H9 (cell line): ENCODE data around the gene OSBPL1A. TPM values are rescaled to one million over a fixed set of nuclear protein-coding genes. Genes with fewer than 3 reads are reported as not detected.

ENCODE experiments used
- DNase-seq: peaks from one replicate; pipeline ENCODE4 v3.0.0-alpha.2; 2017
- H2AFZ ChIP-seq: one replicate; pipeline ENCODE4 v1.6.1; 2013; ENCODE audit warnings: mild to moderate bottlenecking, low read length, control low read depth, moderate library complexity
- H2AK5ac ChIP-seq: 2 replicates; pipeline ENCODE4 v1.6.1; 2013; ENCODE audit warnings: low read length, control low read depth, mixed read lengths; ENCODE audit not compliant: insufficient read length
- H2BK120ac ChIP-seq: one replicate; pipeline ENCODE4 v1.6.1; 2013; ENCODE audit warnings: low read depth, mild to moderate bottlenecking, low read length, control low read depth, inconsistent platforms; ENCODE audit not compliant: poor library complexity, severe bottlenecking
- H2BK12ac ChIP-seq: 2 replicates; pipeline ENCODE4 v1.6.1; 2013; ENCODE audit warnings: low read length, control low read depth, mixed read lengths, low read depth; ENCODE audit not compliant: insufficient read length
- H2BK15ac ChIP-seq: 2 replicates; pipeline ENCODE4 v1.6.1; 2013; ENCODE audit warnings: low read depth, low read length, control low read depth
- H2BK20ac ChIP-seq: one replicate; pipeline ENCODE4 v1.6.1; 2013; ENCODE audit warnings: low read depth, mild to moderate bottlenecking, low read length, control low read depth, inconsistent platforms; ENCODE audit not compliant: poor library complexity, severe bottlenecking
- H2BK5ac ChIP-seq: 2 replicates; pipeline ENCODE4 v1.6.1; 2013; ENCODE audit warnings: low read length, control low read depth, mixed read lengths; ENCODE audit not compliant: insufficient read length
- H3K14ac ChIP-seq: 2 replicates; pipeline ENCODE4 v1.6.1; 2013; ENCODE audit warnings: low read length, control low read depth; ENCODE audit not compliant: insufficient read depth
- H3K18ac ChIP-seq: 2 replicates; pipeline ENCODE4 v1.6.1; 2013; ENCODE audit warnings: low read depth, mild to moderate bottlenecking, mixed read lengths, low read length, control low read depth; ENCODE audit not compliant: insufficient read length
- H3K23ac ChIP-seq: 2 replicates; pipeline ENCODE4 v1.6.1; 2013; ENCODE audit warnings: low read length, control low read depth, mixed read lengths, low read depth; ENCODE audit not compliant: insufficient read length
- H3K23me2 ChIP-seq: 2 replicates; pipeline ENCODE4 v1.6.1; 2013; ENCODE audit warnings: low read depth, mild to moderate bottlenecking, mixed read lengths, low read length, control low read depth; ENCODE audit not compliant: insufficient read length, poor library complexity, severe bottlenecking
- H3K27ac ChIP-seq: 2 replicates; pipeline ENCODE4 v1.5.1; 2013; ENCODE audit warnings: low read length, control low read depth, mixed read lengths, low read depth; ENCODE audit not compliant: insufficient read length
- H3K27me3 ChIP-seq: 2 replicates; pipeline ENCODE4 v1.6.1; 2013; ENCODE audit warnings: low read length, control low read depth, inconsistent platforms; ENCODE audit not compliant: insufficient read depth
- H3K4ac ChIP-seq: 2 replicates; pipeline ENCODE4 v1.6.1; 2013; ENCODE audit warnings: low read depth, mild to moderate bottlenecking, control low read depth, inconsistent platforms, low read length, moderate library complexity
- H3K4me1 ChIP-seq: 2 replicates; pipeline ENCODE4 v1.6.1; 2013; ENCODE audit warnings: low read length, control low read depth, inconsistent platforms; ENCODE audit not compliant: insufficient read depth
- H3K4me2 ChIP-seq: 2 replicates; pipeline ENCODE4 v1.6.1; 2013; ENCODE audit warnings: low read length, control low read depth, mixed read lengths; ENCODE audit not compliant: insufficient read length, insufficient read depth
- H3K56ac ChIP-seq: 2 replicates; pipeline ENCODE4 v1.6.1; 2013; ENCODE audit warnings: low read depth, mild to moderate bottlenecking, mixed read lengths, low read length, control low read depth; ENCODE audit not compliant: insufficient read length
- H3K79me1 ChIP-seq: 2 replicates; pipeline ENCODE4 v1.6.1; 2013; ENCODE audit warnings: low read depth, mild to moderate bottlenecking, moderate library complexity, low read length, control low read depth, inconsistent platforms; ENCODE audit not compliant: insufficient read depth, poor library complexity, severe bottlenecking
- H3K79me2 ChIP-seq: 2 replicates; pipeline ENCODE4 v1.6.1; 2013; ENCODE audit warnings: low read length, control low read depth, inconsistent platforms; ENCODE audit not compliant: insufficient read depth
- H3K9ac ChIP-seq: 2 replicates; pipeline ENCODE4 v1.6.1; 2013; ENCODE audit warnings: low read length, control low read depth, mixed read lengths; ENCODE audit not compliant: insufficient read length; ENCODE audit errors: extremely low read depth
- H3K9me3 ChIP-seq: one replicate; pipeline ENCODE4 v1.6.1; 2013; ENCODE audit warnings: low read depth, low read length, inconsistent platforms; ENCODE audit not compliant: control insufficient read depth
- H3T11ph ChIP-seq: one replicate; pipeline ENCODE4 v1.6.1; 2013; ENCODE audit warnings: mild to moderate bottlenecking, low read length, control low read depth, inconsistent platforms
- H4K20me1 ChIP-seq: one replicate; pipeline ENCODE4 v1.6.1; 2013; ENCODE audit not compliant: control insufficient read depth, insufficient read length, insufficient read depth
- H4K5ac ChIP-seq: 2 replicates; pipeline ENCODE4 v1.6.1; 2013; ENCODE audit warnings: low read depth, mild to moderate bottlenecking, mixed read lengths, low read length, control low read depth; ENCODE audit not compliant: insufficient read length
- H4K8ac ChIP-seq: replicated peaks from 2 replicates; pipeline ENCODE4 v1.6.1; 2013; ENCODE audit warnings: low read length, control low read depth, mixed read lengths, low read depth; ENCODE audit not compliant: insufficient read length
- H4K91ac ChIP-seq: 2 replicates; pipeline ENCODE4 v1.6.1; 2013; ENCODE audit warnings: low read depth, mild to moderate bottlenecking, moderate library complexity, mixed read lengths, low read length, control low read depth; ENCODE audit not compliant: insufficient read length
- H3K27ac Mint-ChIP-seq, 3 experiments: 2 replicates in 2 of 3; 3 replicates in 1 of 3; pipeline ENCODE4 v1.8.0; 2020 to 2021; ENCODE audit warnings: mixed read lengths in 3 of 3, mild to moderate bottlenecking in 1 of 3, moderate library complexity in 1 of 3
- H3K27me3 Mint-ChIP-seq: 2 replicates; pipeline ENCODE4 v1.8.0; 2021; ENCODE audit warnings: low read depth, mild to moderate bottlenecking, moderate library complexity, mixed read lengths
- H3K36me3 Mint-ChIP-seq, 3 experiments: 2 replicates in 2 of 3; 3 replicates in 1 of 3; pipeline ENCODE4 v1.8.0; 2020 to 2021; ENCODE audit warnings: low read depth in 3 of 3, mixed read lengths in 3 of 3; ENCODE audit not compliant: insufficient read depth in 1 of 3
- H3K4me1 Mint-ChIP-seq, 2 experiments: 2 replicates each; pipeline ENCODE4 v1.8.0; 2020; ENCODE audit warnings: mixed read lengths in 2 of 2
- H3K4me3 Mint-ChIP-seq, 2 experiments: 2 replicates in 1 of 2; 3 replicates in 1 of 2; pipeline ENCODE4 v1.8.0; 2020 to 2021; ENCODE audit warnings: mild to moderate bottlenecking in 2 of 2, mixed read lengths in 2 of 2, moderate library complexity in 1 of 2
- H3K9me3 Mint-ChIP-seq, 2 experiments: 2 replicates in 1 of 2; 3 replicates in 1 of 2; pipeline ENCODE4 v1.8.0; 2020; ENCODE audit warnings: mild to moderate bottlenecking in 2 of 2, mixed read lengths in 2 of 2, moderate library complexity in 1 of 2
- WGBS: extraction: QIAGEN DNeasy Blood & Tissue Kit; methylation state at CpG from one replicate; pipeline ENCODE4 v1.1.7; 2013; ENCODE audit warnings: missing lambda C conversion rate, low lambda C conversion rate, mixed read lengths; ENCODE audit not compliant: insufficient read length; ENCODE audit errors: extremely low coverage; 5-methylcytosine and 5-hydroxymethylcytosine counted together
- total RNA-seq: library from RNA; stranded (reverse); gene quantifications from 2 replicates; pipeline ENCODE4 v1.2.1, GENCODE V29; 2021
- TF ChIP-seq, protein P1 (sequence below): fragments of 200-600 bp; sonication (generic); conservative IDR thresholded peaks from 3 replicates; pipeline ENCODE4 v1.8.0; 2021; ENCODE audit warnings: antibody characterized with exemption, mild to moderate bottlenecking

The OSBPL1A gene
- total RNA-seq, 1 experiment from 2014 or later, result 33.9 TPM

DNA sequence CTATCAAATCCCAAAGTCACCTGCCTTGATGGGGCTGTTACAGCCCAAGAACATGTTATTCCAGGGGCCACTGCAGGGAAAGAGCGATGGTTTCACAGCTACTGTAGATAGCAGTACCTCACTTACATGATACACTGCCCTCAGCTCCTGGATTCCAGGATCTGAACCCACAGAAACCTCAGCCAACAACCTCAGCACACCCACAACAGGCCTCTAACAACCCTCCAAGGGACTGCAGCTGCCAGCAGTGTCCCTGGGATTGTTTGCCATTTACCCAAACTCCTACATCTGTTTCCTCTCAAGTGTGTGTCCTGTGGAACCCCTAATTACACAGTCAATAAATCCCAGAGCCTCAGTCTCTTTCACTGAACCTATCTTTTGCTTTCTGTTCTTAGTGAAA is 28.2 kb downstream of the OSBPL1A start:
- no peak overlapping the region for H3K27ac ChIP-seq
- H2BK12ac ChIP-seq, result no peak overlapping the region
- H2AFZ ChIP-seq, result no peak overlapping the region
- no peak overlapping the region for H4K91ac ChIP-seq
- no peaks in the 10 kb centered on the region for H3K79me2 ChIP-seq
- 0 out of 2 replicates have a peak, but pooled peaks cover 2% of the 10 kb centered on the region for H3K4me1 ChIP-seq
- H3K9me3 Mint-ChIP-seq, result no peaks in the 10 kb centered on the region
- no CpG with 5 or more reads among the region's 1 CpG for WGBS
- H3K18ac ChIP-seq, result no peak overlapping the region
- H3K23me2 ChIP-seq, result no peaks in the 10 kb centered on the region
- peaks cover under 1% of the 10 kb centered on the region for H3K79me1 ChIP-seq
- H2BK15ac ChIP-seq, result no peak overlapping the region
- H3K4me3 Mint-ChIP-seq, result no peak overlapping the region
- H3T11ph ChIP-seq, result no peak overlapping the region
- H4K8ac ChIP-seq, result no peak overlapping the region
- H3K9ac ChIP-seq, result no peak overlapping the region
- H3K4ac ChIP-seq, result no peak overlapping the region
- peak overlapping the region in 2 of 3 experiments; percentile 68 to 79; a peak in 2 of 7 replicates for H3K27ac Mint-ChIP-seq
- no peak overlapping the region for H2AK5ac ChIP-seq
- no peaks in the 10 kb centered on the region for H3K9me3 ChIP-seq
- DNase-seq, result no peak
- H3K14ac ChIP-seq, result no peak overlapping the region
- H3K4me2 ChIP-seq, result no peak overlapping the region
- H3K56ac ChIP-seq, result no peak overlapping the region
- no peak overlapping the region for H2BK120ac ChIP-seq
- H4K20me1 ChIP-seq, result no peaks in the 10 kb centered on the region
- no peak overlapping the region for H3K23ac ChIP-seq
- H3K36me3 Mint-ChIP-seq, result peaks cover 27 to 40% (median 27%) of the 10 kb centered on the region in 3 experiments
- no peaks in the 10 kb centered on the region for H3K27me3 Mint-ChIP-seq
- H2BK5ac ChIP-seq, result no peak overlapping the region
- no peaks in the 10 kb centered on the region for H3K27me3 ChIP-seq
- no peak overlapping the region for H2BK20ac ChIP-seq
- H3K4me1 Mint-ChIP-seq, result peaks cover 16 to 20% of the 10 kb centered on the region in 2 experiments
- H4K5ac ChIP-seq, result no peak overlapping the region
- TF ChIP-seq, protein P1, sequence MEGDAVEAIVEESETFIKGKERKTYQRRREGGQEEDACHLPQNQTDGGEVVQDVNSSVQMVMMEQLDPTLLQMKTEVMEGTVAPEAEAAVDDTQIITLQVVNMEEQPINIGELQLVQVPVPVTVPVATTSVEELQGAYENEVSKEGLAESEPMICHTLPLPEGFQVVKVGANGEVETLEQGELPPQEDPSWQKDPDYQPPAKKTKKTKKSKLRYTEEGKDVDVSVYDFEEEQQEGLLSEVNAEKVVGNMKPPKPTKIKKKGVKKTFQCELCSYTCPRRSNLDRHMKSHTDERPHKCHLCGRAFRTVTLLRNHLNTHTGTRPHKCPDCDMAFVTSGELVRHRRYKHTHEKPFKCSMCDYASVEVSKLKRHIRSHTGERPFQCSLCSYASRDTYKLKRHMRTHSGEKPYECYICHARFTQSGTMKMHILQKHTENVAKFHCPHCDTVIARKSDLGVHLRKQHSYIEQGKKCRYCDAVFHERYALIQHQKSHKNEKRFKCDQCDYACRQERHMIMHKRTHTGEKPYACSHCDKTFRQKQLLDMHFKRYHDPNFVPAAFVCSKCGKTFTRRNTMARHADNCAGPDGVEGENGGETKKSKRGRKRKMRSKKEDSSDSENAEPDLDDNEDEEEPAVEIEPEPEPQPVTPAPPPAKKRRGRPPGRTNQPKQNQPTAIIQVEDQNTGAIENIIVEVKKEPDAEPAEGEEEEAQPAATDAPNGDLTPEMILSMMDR, result no peak
